GM20431 (cell line): ENCODE results near the gene UPF1.
"Not testable (repeated sequence)": the region's sequence is repeated elsewhere in the genome, so short reads cannot be mapped to it uniquely, and the experiment has no call there.

ENCODE experiments used
- in situ Hi-C: fragments of 300-500 bp; cut with MseI, MboI; formaldehyde crosslinking; loops from one replicate; pipeline ENCODE4 v1.15.0; 2020; ENCODE audit warnings: low sequenced_read_pairs; ENCODE audit not compliant: unreplicated experiment

The UPF1 gene

GRCh38 chr19:18906605-18907519 lies 75.1 kb downstream of the UPF1 start:
- in situ Hi-C loops = no loop called here

DNA sequence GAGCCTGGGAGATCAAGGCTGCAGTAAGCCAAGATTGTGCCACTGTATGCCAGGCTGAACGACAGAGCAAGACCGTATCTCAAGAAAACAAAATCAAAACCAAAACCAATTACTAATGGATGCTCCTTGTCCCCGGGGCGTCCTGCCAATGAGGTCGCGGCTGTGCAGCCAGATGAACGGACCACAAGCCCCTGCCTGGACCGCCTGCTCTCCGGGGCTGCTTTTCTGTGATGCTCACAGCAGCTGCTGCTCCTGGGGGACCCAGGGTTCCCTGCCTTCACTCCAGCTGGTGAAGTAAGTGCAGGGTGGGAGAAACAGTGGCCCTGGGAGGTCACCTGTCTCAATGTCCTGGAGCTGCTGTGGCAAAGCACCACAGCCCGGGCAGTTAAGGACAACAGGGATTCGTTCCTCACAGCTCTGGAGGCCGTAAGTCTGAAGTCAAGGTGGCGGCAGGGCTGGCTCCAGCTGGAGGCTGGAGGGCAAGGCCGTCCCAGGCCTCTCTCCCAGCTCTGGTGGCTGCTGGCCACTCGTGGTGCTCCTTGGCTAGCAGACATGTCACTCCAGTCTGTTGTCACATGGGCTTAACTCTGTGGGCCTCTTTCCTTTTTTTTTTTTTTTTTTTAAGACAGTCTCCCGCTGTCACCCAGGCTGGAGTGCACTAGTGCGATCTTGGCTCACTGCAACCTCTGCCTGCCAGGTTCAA lies 77.3 kb downstream of the UPF1 start:
- in situ Hi-C loops = no loop called here

- in situ Hi-C loops = no loop called here
Measured at GRCh38 chr19:18910010-18910409, 78.3 kb downstream of the UPF1 start.

- in situ Hi-C loops = no loop called here
Measured at GRCh38 chr19:18910801-18911436, 79.2 kb downstream of the UPF1 start.

DNA sequence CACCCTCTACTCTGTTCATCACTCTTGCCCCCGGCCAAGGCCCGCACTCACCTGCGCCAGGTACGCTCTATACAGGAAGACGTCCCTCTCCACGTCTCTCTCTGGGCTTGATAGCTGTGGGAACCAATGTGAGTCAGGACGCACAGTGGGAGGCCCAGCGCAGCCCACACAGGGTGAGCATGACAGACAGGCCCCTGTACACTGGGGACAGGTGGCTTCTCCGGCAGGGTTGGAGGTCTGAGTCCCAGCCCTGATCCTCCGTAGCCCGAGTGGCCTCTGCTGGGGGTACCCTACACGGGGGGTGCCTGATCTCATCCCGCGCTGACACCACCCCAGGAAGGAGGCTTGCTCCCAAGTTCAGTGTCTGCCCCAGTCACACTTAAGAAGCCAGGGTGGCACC lies 81.2 kb downstream of the UPF1 start:
- in situ Hi-C loops = no loop called here

- in situ Hi-C loops = no loop called here
Measured at GRCh38 chr19:18913466-18913865, 81.7 kb downstream of the UPF1 start.

GRCh38 chr19:18915639-18916038 lies 83.9 kb downstream of the UPF1 start:
- in situ Hi-C loops = no loop called here

DNA sequence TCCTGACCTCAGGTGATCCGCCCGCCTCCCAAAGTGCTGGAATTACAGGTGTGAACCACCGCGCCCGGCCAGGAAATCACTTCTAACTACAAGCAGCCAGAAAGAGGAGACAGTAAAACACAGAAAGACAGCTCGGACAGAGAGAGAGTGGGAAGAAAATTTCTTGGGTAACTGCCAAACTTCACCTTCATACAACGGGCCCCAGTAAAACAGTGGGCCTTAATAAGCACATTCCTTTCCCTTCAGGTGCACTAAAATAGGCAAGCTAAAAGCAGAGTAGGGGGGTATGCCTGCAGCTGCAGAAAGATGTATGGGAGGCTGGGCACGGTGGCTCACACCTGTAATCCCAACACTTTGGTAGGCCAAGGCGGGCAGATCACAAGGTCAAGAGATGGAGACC lies 85.8 kb downstream of the UPF1 start:
- in situ Hi-C loops = not testable (repeated sequence)
